ENCODE results near the gene NOVA2.
A peak's percentile ranks its signal among the peaks of the same experiment; 100 is the strongest.

The NOVA2 gene

GRCh38 chr19:45934551-45935230 lies 39.0 kb downstream of the NOVA2 start:
- TF ChIP-seq CTCF (IDR thresholded peaks at IDR 0.05; ENCODE audit: low read depth, low read length, missing control alignments) = no peak

DNA sequence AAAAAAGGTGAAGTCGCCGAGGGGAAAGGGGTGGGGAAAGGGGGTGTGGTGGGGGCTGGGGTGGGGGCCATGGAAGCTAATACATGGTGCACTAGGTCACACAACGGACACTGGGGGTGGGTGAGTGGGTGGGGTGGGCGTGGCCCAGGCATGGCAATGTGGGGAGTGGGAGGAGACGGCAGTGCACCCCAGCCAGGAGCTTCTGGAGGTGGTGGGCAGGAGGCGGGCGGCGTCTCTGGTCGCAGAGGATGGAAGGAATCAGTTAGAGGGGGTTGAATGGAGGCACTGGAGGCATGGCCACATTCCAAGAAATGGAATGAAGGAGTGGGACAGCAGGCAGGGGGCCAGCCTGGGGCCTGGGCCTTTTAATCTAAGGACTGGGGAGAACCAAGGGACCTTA lies 39.9 kb downstream of the NOVA2 start:
- Histone ChIP-seq H3K4me3 (ENCODE audit: low read depth, low read length) (no peak overlapping the region), H3K27me3 (replicated peaks) (no peaks in the 10 kb centered on the region), H3K36me3 (replicated peaks) (no peaks in the 10 kb centered on the region), H3K27ac (no peak overlapping the region)
- TF ChIP-seq CTCF (IDR thresholded peaks at IDR 0.05; ENCODE audit: low read depth, low read length, missing control alignments) = no peak
- in situ Hi-C loops (cut with HindIII; ENCODE audit: low pct_ligation_motif_present, low sequenced_read_pairs) = no loop called here
- no peak for DNase-seq

More at GRCh38 chr19:45934551-45935230, 39.0 kb downstream of the NOVA2 start:
- in situ Hi-C loops (cut with HindIII; ENCODE audit: low pct_ligation_motif_present, low sequenced_read_pairs) = no loop called here
- Histone ChIP-seq H3K27ac (no peak overlapping the region), H3K27me3 (replicated peaks) (no peaks in the 10 kb centered on the region), H3K36me3 (replicated peaks) (no peaks in the 10 kb centered on the region), H3K4me3 (ENCODE audit: low read depth, low read length) (no peak overlapping the region)
- no peak for DNase-seq

DNA sequence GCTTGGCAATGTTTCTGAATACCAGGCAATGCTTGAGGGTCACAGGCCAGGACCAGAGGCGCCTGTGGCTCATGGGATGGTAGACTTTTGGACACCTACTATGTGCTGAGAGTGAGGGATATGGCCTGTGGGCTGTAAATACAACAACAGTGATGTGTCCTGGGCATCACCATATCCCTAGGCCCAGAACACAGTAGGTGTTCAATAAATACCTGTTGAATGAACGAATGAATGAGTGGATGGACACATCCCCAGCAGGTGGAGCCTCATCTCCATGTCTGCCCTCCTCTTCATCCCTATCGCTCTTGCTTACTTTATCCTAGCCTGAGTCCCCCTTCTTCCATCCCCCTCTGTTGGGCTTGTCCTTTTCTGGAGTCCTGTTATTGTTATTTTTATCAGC lies 42.6 kb downstream of the NOVA2 start:
- in situ Hi-C loops (cut with HindIII; ENCODE audit: low pct_ligation_motif_present, low sequenced_read_pairs) = no loop called here
- no peak overlapping the region for H3K4me3 ChIP-seq (ENCODE audit: low read depth, low read length)
- H3K27me3 ChIP-seq (replicated peaks) = no peaks in the 10 kb centered on the region
- no peaks in the 10 kb centered on the region for H3K36me3 ChIP-seq (replicated peaks)
- DNase-seq = no peak
- no peak overlapping the region for H3K27ac ChIP-seq
- TF ChIP-seq CTCF (IDR thresholded peaks at IDR 0.05; ENCODE audit: low read depth, low read length, missing control alignments) = no peak

GRCh38 chr19:45929247-45929646 lies 44.4 kb downstream of the NOVA2 start:
- Histone ChIP-seq H3K36me3 (replicated peaks) (no peaks in the 10 kb centered on the region), H3K27ac (no peak overlapping the region), H3K4me3 (ENCODE audit: low read depth, low read length) (no peak overlapping the region), H3K27me3 (replicated peaks) (no peaks in the 10 kb centered on the region)
- DNase-seq = no peak
- in situ Hi-C loops (cut with HindIII; ENCODE audit: low pct_ligation_motif_present, low sequenced_read_pairs) = no loop called here
- TF ChIP-seq CTCF (IDR thresholded peaks at IDR 0.05; ENCODE audit: low read depth, low read length, missing control alignments) = no peak

DNA sequence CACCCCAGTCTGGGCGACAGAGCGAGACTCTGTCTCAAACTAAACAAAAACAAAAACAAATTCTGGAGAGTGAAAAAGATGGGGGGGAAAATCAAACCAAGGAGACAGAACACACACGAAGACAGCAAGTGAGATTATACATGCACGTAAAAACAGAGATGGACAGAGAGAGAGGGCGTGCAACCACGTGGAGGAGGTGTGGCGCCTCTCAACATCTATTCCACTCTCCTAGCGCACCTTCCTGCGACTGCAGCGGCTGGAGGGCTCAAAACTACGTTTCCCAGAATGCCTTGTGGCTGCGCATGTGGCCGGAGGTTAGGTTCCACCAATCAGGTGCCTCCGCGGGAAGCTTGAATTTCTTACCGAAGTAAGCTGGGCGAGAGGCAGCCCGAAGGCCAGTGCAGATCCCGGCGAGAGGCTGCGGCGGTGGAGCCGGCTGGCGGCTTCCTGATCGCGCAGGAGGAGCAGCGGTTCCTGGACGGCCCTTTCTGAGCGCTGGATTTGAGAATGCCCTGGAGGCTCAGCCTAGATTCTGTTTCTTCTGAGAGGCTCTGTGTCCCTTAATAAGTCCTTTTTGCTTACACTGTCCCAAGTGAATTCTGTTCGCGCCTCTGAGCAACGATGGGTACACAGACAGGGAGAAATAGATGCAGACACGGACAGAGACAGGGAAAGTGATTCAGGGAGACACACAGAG lies 46.0 kb downstream of the NOVA2 start:
- TF ChIP-seq CTCF (IDR thresholded peaks at IDR 0.05; ENCODE audit: low read depth, low read length, missing control alignments) = no peak
- H3K27ac ChIP-seq = no peak overlapping the region
- no peaks in the 10 kb centered on the region for H3K36me3 ChIP-seq (replicated peaks)
- no peaks in the 10 kb centered on the region for H3K27me3 ChIP-seq (replicated peaks)
- in situ Hi-C loops (cut with HindIII; ENCODE audit: low pct_ligation_motif_present, low sequenced_read_pairs) = no loop called here
- DNase-seq = peak; percentile 84
- no peak overlapping the region for H3K4me3 ChIP-seq (ENCODE audit: low read depth, low read length)

All from brain microvascular endothelial cell (primary cell).